Heart left ventricle (tissue), 16 donors: Measurements from ENCODE around the gene NEB. TPM values are rescaled to one million over a fixed set of nuclear protein-coding genes. Genes with fewer than 3 reads are reported as not detected.

Experiments used
- ATAC-seq, 4 donors: fragments of 200-7000 bp; cut with Tn5 transposase; one replicate each; pipeline ENCODE4 v1.9.1; 2020 to 2022; ENCODE audit warnings: moderate library complexity in 4 of 4, mild to moderate bottlenecking in 3 of 4, moderate number of reproducible peaks in 1 of 4
- DNase-seq, 5 donors: peaks; one replicate each; pipeline ENCODE4 v3.0.0-alpha.2; 2020
- H3K27ac ChIP-seq, 12 donors: fragments of 200-600 bp; sonication (generic) in 4 of 12; one replicate each; pipeline versions ENCODE4 v1.5.0 to v1.8.0; 2016 to 2022; ENCODE audit warnings: mild to moderate bottlenecking in 2 of 12
- H3K27me3 ChIP-seq, 9 donors: fragments of 200-600 bp; sonication (generic) in 2 of 9; one replicate each; pipeline versions ENCODE4 v1.5.1 to v1.8.0; 2016 to 2022; ENCODE audit warnings: mild to moderate bottlenecking in 3 of 9
- H3K36me3 ChIP-seq, 9 donors: fragments of 200-600 bp; sonication (generic) in 2 of 9; one replicate each; pipeline versions ENCODE4 v1.5.0 to v1.8.0; 2018 to 2022; ENCODE audit warnings: mild to moderate bottlenecking in 2 of 9
- H3K4me1 ChIP-seq, 12 donors: fragments of 200-600 bp; sonication (generic) in 4 of 12; one replicate each; pipeline versions ENCODE4 v1.5.0 to v1.8.0; 2016 to 2022; ENCODE audit warnings: mild to moderate bottlenecking in 3 of 12
- H3K4me3 ChIP-seq, 12 donors: fragments of 200-600 bp; sonication (generic) in 4 of 12; one replicate each; pipeline versions ENCODE4 v1.5.0 to v1.8.0; 2017 to 2022; ENCODE audit warnings: mild to moderate bottlenecking in 9 of 12, moderate library complexity in 4 of 12
- H3K9me3 ChIP-seq, 12 donors: fragments of 200-600 bp; sonication (generic) in 4 of 12; one replicate each; pipeline versions ENCODE4 v1.5.0 to v1.8.0; 2016 to 2022; ENCODE audit warnings: mild to moderate bottlenecking in 1 of 12
- CTCF ChIP-seq, 12 donors: fragments of 200-600 bp; sonication (generic) in 4 of 12; IDR thresholded peaks; one replicate each; pipeline versions ENCODE4 v1.5.0 to v1.8.0; 2018 to 2022; ENCODE audit warnings: antibody characterized with exemption in 12 of 12, mild to moderate bottlenecking in 5 of 12
- POLR2A ChIP-seq, 2 donors: fragments of 450-650 bp; IDR thresholded peaks; one replicate each; pipeline ENCODE4 v1.6.1; 2017; ENCODE audit warnings: antibody characterized with exemption in 2 of 2, mild to moderate bottlenecking in 2 of 2, moderate library complexity in 2 of 2
- WGBS, 4 donors: extraction: QIAGEN DNeasy Blood & Tissue Kit in 2 of 4; methylation state at CpG; one replicate each; pipeline versions ENCODE4 v1.1.5 to v1.1.7; 2013 to 2018; 5-methylcytosine and 5-hydroxymethylcytosine counted together
- intact Hi-C, 10 donors: fragments of 100-400 bp; cut with DNase I; formaldehyde crosslinking; loops; one replicate each; pipeline versions ENCODE4 v1.11.1 to v1.14.2; 2022
- polyA plus RNA-seq, 2 donors: library from polyadenylated mRNA; stranded (reverse); fragments of 200-250 nt; gene quantifications; one replicate each; pipeline ENCODE4 v1.2.3, GENCODE V29; 2013
- total RNA-seq, 9 donors: library from RNA; depleted of rRNA in 2 of 9; stranded (reverse); fragments of >200 nt in 2 of 9; fragmentation: NEBNext Ultra II Directional in 3 of 9; extraction: Animal tissue kit (Norgen Biotek cat#: 25700) in 3 of 9; gene quantifications; one replicate each; pipeline versions ENCODE4 v1.1.0 to v1.2.4, GENCODE V29; 2016 to 2023
- donor health status: ischemic (EF 13 %, LVEDD 7.1; RV severe dilation, severe dysfunction).
- donor health status: healthy with polysubstance abuse.
- donor health status: DM: no; HTN: yes; CAD: no.
- donor health status: DM: no; HTN: no; CAD: no.
- donor health status: ischemic (EF 25% LVEDD 6.9; RV normal size, moderate dysfunction).
- donor health status: ischemic (EF 25% LVEDD 5.7; RV mildly dilated, moderate dysfunction).
- donor health status: healthy.
- donor health status: DM: yes; HTN: yes; CAD: no.
- donor health status: ischemic (EF 35%, LVEDD 5.7; RV mildly dilated, moderate dysfunction).
- donor health status: nonischemic (EF 11% LVEDD 7.7; RV severe dilation, severe dysfunction).
- donor health status: DM: yes; HTN: yes; CAD: no.
- donor health status: PGD.
- donor health status: ischemic (EF 29% LVEDD 5.4; RV normal size, mild dysfunction).
- donor health status: nonischemic (EF 23%, LVEDD 6.1; RV moderate dilation, normal function).

Gene NEB
- total and polyA plus RNA-seq, 11 donors: 0.43 to 23.9 (median 3.0) TPM

- ATAC-seq (peak in 3 of 4 donors; percentile 38 to 59 (median 51)), DNase-seq (no peak)
- Histone ChIP-seq H3K27me3 (no peaks in the 10 kb centered on the region), H3K36me3 (no peaks in the 10 kb centered on the region), H3K4me1 (peaks cover 0 to 18% (median 2%) of the 10 kb centered on the region in 12 donors), H3K9me3 (no peaks in the 10 kb centered on the region), H3K27ac (no peak overlapping the region), H3K4me3 (no peak overlapping the region)
- intact Hi-C loops: no loop called here
- 81 to 89% (median 82%) methylated on average over 11 of the region's 11 CpGs for WGBS, 4 donors
- TF ChIP-seq POLR2A (IDR thresholded peaks at IDR 0.05): no peak
Observed at GRCh38 chr2:151760139-151760650, 25.9 kb upstream of the NEB start.

GRCh38 chr2:151758744-151759143, 24.5 kb upstream of the NEB start:
- DNase-seq (no peak), ATAC-seq (no peak)
- intact Hi-C loops: no loop called here
- Histone ChIP-seq H3K9me3 (no peaks in the 10 kb centered on the region), H3K36me3 (no peaks in the 10 kb centered on the region), H3K27me3 (no peaks in the 10 kb centered on the region), H3K27ac (no peak overlapping the region), H3K4me3 (no peak overlapping the region), H3K4me1 (peaks cover 0 to 23% (median 3%) of the 10 kb centered on the region in 12 donors)
- 88 to 98% (median 95%) methylated on average over 3 of the region's 3 CpGs for WGBS, 4 donors
- no peak for TF ChIP-seq POLR2A (IDR thresholded peaks at IDR 0.05)
- TF ChIP-seq CTCF (IDR thresholded peaks at IDR 0.05): no peak

GRCh38 chr2:151757861-151758260, 23.6 kb upstream of the NEB start:
- no peaks in the 10 kb centered on the region for H3K9me3 ChIP-seq
- H3K36me3 ChIP-seq: no peaks in the 10 kb centered on the region
- H3K27ac ChIP-seq: no peak overlapping the region
- TF ChIP-seq CTCF (IDR thresholded peaks at IDR 0.05) (no peak), POLR2A (IDR thresholded peaks at IDR 0.05) (no peak)
- DNase-seq (no peak), ATAC-seq (no peak)
- WGBS, 4 donors: 8 to 20% (median 15%) methylated on average over 1 of the region's 1 CpG
- H3K4me1 ChIP-seq: peaks cover 0 to 23% (median 3%) of the 10 kb centered on the region in 12 donors
- no peaks in the 10 kb centered on the region for H3K27me3 ChIP-seq
- H3K4me3 ChIP-seq: no peak overlapping the region
- intact Hi-C loops: no loop called here

- Histone ChIP-seq H3K27ac (no peak overlapping the region), H3K36me3 (no peaks in the 10 kb centered on the region)
Observed at GRCh38 chr2:151756820-151757219, 22.5 kb upstream of the NEB start.

More at GRCh38 chr2:151756820-151757219, 22.5 kb upstream of the NEB start:
- ATAC-seq: peak; percentile 68 to 88 (median 78)
- TF ChIP-seq POLR2A (IDR thresholded peaks at IDR 0.05) (no peak), CTCF (IDR thresholded peaks at IDR 0.05) (no peak)
- H3K9me3 ChIP-seq: no peaks in the 10 kb centered on the region
- WGBS, 4 donors: 47 to 81% (median 68%) methylated on average over 2 of the region's 2 CpGs
- no peaks in the 10 kb centered on the region for H3K27me3 ChIP-seq
- peaks cover 0 to 23% (median 3%) of the 10 kb centered on the region in 12 donors for H3K4me1 ChIP-seq
- DNase-seq: peak in 1 of 5 donors; percentile 31
- intact Hi-C loops: no loop called here
- H3K4me3 ChIP-seq: no peak overlapping the region
